ENCODE data around the gene ITPA. TPM values are rescaled to one million over a fixed set of nuclear protein-coding genes. Genes with fewer than 3 reads are reported as not detected.

ITPA gene
- total and polyA plus RNA-seq, 2 donors (not counting 3 experiments of a cell fraction or from before 2014, with no cell fraction given), result 43.2 to 65.0 TPM

DNA sequence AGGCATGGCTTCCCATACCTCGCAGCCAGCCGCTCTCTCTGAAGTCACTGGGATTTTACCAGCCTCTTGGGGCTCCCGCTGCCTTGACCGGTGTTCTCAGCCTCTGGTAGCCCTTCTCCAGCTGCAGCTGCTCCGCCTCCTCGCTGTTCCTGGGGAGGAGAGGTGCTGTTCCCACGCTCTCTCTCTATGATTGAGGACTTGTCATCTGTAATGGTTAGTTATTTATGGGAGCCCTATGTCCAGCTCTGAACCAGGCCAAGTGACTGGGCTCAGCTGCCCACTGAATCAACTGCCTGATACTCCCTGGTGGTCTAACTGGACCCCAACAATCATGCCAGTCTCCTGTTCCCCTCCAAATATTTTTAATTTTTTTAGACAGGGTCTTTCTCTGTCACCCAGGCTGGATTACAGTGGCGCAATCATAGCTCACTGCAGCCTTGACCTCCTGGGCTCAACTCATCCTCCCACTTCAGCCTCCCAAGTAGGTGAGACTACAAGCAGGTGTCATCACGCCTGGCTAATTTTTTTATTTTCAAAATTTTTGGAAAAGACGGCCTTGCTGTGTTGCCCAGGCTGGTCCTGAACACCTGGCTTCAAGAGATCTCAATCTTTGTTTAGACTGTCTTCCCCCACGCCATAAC, 34.5 kb downstream of the ITPA start:
- Histone ChIP-seq H3K9ac (replicated peaks; ENCODE audit: extremely low read depth, insufficient read depth, low read length) (no peak overlapping the region), H3K79me2 (ENCODE audit: control insufficient read depth, insufficient read depth, low read length) (no peaks in the 10 kb centered on the region), H4K20me1 (replicated peaks; ENCODE audit: control insufficient read depth, extremely low read depth, insufficient read depth, low read length) (no peaks in the 10 kb centered on the region), H3K9me3 (replicated peaks; ENCODE audit: control insufficient read depth, insufficient read depth, low read length) (no peaks in the 10 kb centered on the region), H3K9me1 (replicated peaks; ENCODE audit: control insufficient read depth, extremely low read depth, insufficient read depth, low read length) (no peaks in the 10 kb centered on the region), H2AFZ (ENCODE audit: low read depth, low read length) (no peak overlapping the region), H3K27ac (ENCODE audit: insufficient read depth, low read depth, low read length) (no peak overlapping the region), H3K4me3 (replicated peaks in 1 of 3; ENCODE audit: insufficient read depth in 1 of 3, low read depth in 1 of 3, low read length in 3 of 3) (no peak overlapping the region), H3K4me2 (ENCODE audit: insufficient read depth, low read length) (no peak overlapping the region), H3K36me3 (ENCODE audit: control insufficient read depth in 2 of 2, extremely low read depth in 1 of 2, insufficient read depth in 2 of 2, low read length in 2 of 2) (no peaks in the 10 kb centered on the region), H3K27me3 (ENCODE audit: control insufficient read depth in 2 of 2, insufficient read depth in 2 of 2, low read length in 2 of 2) (peaks cover 0 to 13% of the 10 kb centered on the region in 2 experiments), H3K4me1 (ENCODE audit: control insufficient read depth, extremely low read depth, insufficient read depth, low read length) (peaks cover 11% of the 10 kb centered on the region)
- TF ChIP-seq GATA2 (IDR thresholded peaks at IDR 0.05; ENCODE audit: insufficient read depth, insufficient read length, low read depth, low read length), result no peak
- no peak for TF ChIP-seq POLR2AphosphoS5 (IDR thresholded peaks at IDR 0.05; ENCODE audit: insufficient read depth, low read depth, low read length)
- no peak for TF ChIP-seq POLR2A (IDR thresholded peaks at IDR 0.05; ENCODE audit: low read depth, low read length)
- TF ChIP-seq MYC (IDR thresholded peaks at IDR 0.05; ENCODE audit: low read depth, low read length), result no peak
- TF ChIP-seq JUN (IDR thresholded peaks at IDR 0.05; ENCODE audit: borderline replicate concordance, insufficient read depth, insufficient read length, low read depth), result no peak
- FAIRE-seq (no peak), DNase-seq (ENCODE audit: low read depth, low spot score) (no peak)
- ChIA-PET CTCF (interaction anchor here (1.4 kb wide), 1 partner anchor 9 kb away, joined by 5 read pairs; no protein-coding TSS in a partner anchor), POLR2A (no interaction called here)
- dilution Hi-C loops (cut with MboI; ENCODE audit: extremely low pct_ligation_motif_present, low sequenced_read_pairs) (no loop called here), intact Hi-C loops (cut with micrococcal nuclease) (no loop called here)
- no TSS peak for BruUV-seq (replicated peaks)

DNA sequence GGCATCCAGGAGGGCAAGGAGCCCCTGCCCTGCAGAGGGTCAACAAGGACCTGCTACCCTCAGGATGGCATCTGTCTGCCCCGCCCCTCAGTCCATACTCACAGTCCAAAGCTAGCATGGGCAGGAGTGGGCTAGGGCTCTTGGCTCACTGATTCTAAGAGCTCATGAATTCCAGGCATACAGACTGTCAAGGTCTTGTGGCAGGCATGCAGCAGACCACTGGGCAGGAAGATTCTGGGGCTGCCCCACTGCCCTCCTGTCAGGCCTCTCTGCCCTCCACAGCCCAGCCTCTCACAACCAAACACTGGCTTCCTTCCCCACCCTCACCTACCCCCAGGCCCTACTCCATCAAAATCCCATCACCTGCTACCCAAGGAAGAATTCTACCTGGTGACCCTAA, 35.3 kb downstream of the ITPA start:
- FAIRE-seq, result no peak
- H3K9ac ChIP-seq (replicated peaks; ENCODE audit: extremely low read depth, insufficient read depth, low read length), result no peak overlapping the region
- intact Hi-C loops (cut with micrococcal nuclease), result no loop called here
- no peak overlapping the region for H3K4me3 ChIP-seq (replicated peaks in 1 of 3; ENCODE audit: insufficient read depth in 1 of 3, low read depth in 1 of 3, low read length in 3 of 3)
- no peak overlapping the region for H3K4me2 ChIP-seq (ENCODE audit: insufficient read depth, low read length)
- no peak for DNase-seq (ENCODE audit: low read depth, low spot score)
- H4K20me1 ChIP-seq (replicated peaks; ENCODE audit: control insufficient read depth, extremely low read depth, insufficient read depth, low read length), result no peaks in the 10 kb centered on the region
- no peaks in the 10 kb centered on the region for H3K36me3 ChIP-seq (ENCODE audit: control insufficient read depth in 2 of 2, extremely low read depth in 1 of 2, insufficient read depth in 2 of 2, low read length in 2 of 2)
- peaks cover 0 to 14% of the 10 kb centered on the region in 2 experiments for H3K27me3 ChIP-seq (ENCODE audit: control insufficient read depth in 2 of 2, insufficient read depth in 2 of 2, low read length in 2 of 2)
- TF ChIP-seq FOS (IDR thresholded peaks at IDR 0.05; ENCODE audit: borderline replicate concordance, insufficient read depth, low read length) (no peak), JUN (IDR thresholded peaks at IDR 0.05; ENCODE audit: borderline replicate concordance, insufficient read depth, insufficient read length, low read depth) (no peak), MYC (IDR thresholded peaks at IDR 0.05; ENCODE audit: low read depth, low read length) (no peak), EZH2 (IDR thresholded peaks at IDR 0.05; ENCODE audit: borderline replicate concordance, low read depth, low read length, severe bottlenecking) (no peak), GATA2 (IDR thresholded peaks at IDR 0.05; ENCODE audit: insufficient read depth, insufficient read length, low read depth, low read length) (no peak), POLR2AphosphoS5 (IDR thresholded peaks at IDR 0.05; ENCODE audit: insufficient read depth, low read depth, low read length) (no peak), POLR2A (IDR thresholded peaks at IDR 0.05; ENCODE audit: low read depth, low read length) (no peak), CTCF (IDR thresholded peaks at IDR 0.05; ENCODE audit: extremely low read depth in 1 of 2, insufficient read depth in 1 of 2, low read depth in 1 of 2, low read length in 2 of 2) (no peak)
- TF ChIP-seq, protein P1, sequence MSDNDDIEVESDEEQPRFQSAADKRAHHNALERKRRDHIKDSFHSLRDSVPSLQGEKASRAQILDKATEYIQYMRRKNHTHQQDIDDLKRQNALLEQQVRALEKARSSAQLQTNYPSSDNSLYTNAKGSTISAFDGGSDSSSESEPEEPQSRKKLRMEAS (IDR thresholded peaks at IDR 0.05; ENCODE audit: insufficient read depth, insufficient read length), result no peak
- no peaks in the 10 kb centered on the region for H3K9me3 ChIP-seq (replicated peaks; ENCODE audit: control insufficient read depth, insufficient read depth, low read length)
- CTCF ChIA-PET, result interaction anchor here (1.2 kb wide), 2 partner anchors 26 to 35 kb away, joined by 3 read pairs; no protein-coding TSS in a partner anchor
- H3K79me2 ChIP-seq (ENCODE audit: control insufficient read depth, insufficient read depth, low read length), result no peaks in the 10 kb centered on the region
- H3K4me1 ChIP-seq (ENCODE audit: control insufficient read depth, extremely low read depth, insufficient read depth, low read length), result peaks cover 12% of the 10 kb centered on the region
- dilution Hi-C loops (cut with MboI; ENCODE audit: extremely low pct_ligation_motif_present, low sequenced_read_pairs), result no loop called here
- H2AFZ ChIP-seq (ENCODE audit: low read depth, low read length), result no peak overlapping the region
- no peak overlapping the region for H3K27ac ChIP-seq (ENCODE audit: insufficient read depth, low read depth, low read length)
- H3K9me1 ChIP-seq (replicated peaks; ENCODE audit: control insufficient read depth, extremely low read depth, insufficient read depth, low read length), result no peaks in the 10 kb centered on the region
- no TSS peak for BruUV-seq (replicated peaks)
- POLR2A ChIA-PET, result no interaction called here
